Mesothelial cell of epicardium (in vitro differentiated cells): ENCODE measurements around the gene YIPF1. TPM values are rescaled to one million over a fixed set of nuclear protein-coding genes. Genes with fewer than 3 reads are reported as not detected.

ENCODE experiments used
- DNase-seq, 2 experiments: peaks; one replicate each; pipeline ENCODE4 v3.0.0; 2021; ENCODE audit warnings: low spot score in 2 of 2; ENCODE audit not compliant: unreplicated experiment in 2 of 2
- H3K27ac Mint-ChIP-seq: 2 replicates; pipeline ENCODE4 v1.8.0; 2021; ENCODE audit warnings: mixed read lengths
- H3K27me3 Mint-ChIP-seq: 2 replicates; pipeline ENCODE4 v1.8.0; 2021; ENCODE audit warnings: low read depth, mixed read lengths
- H3K36me3 Mint-ChIP-seq: 2 replicates; pipeline ENCODE4 v1.8.0; 2021; ENCODE audit warnings: mixed read lengths
- H3K4me1 Mint-ChIP-seq: 2 replicates; pipeline ENCODE4 v1.8.0; 2021; ENCODE audit warnings: mixed read lengths
- H3K4me3 Mint-ChIP-seq: 2 replicates; pipeline ENCODE4 v1.8.0; 2021; ENCODE audit warnings: mild to moderate bottlenecking, moderate library complexity, mixed read lengths
- H3K9me3 Mint-ChIP-seq: 2 replicates; pipeline ENCODE4 v1.8.0; 2021; ENCODE audit warnings: mixed read lengths
- CTCF ChIP-seq: fragments of 200-600 bp; sonication (generic); IDR thresholded peaks from one replicate; pipeline ENCODE4 v1.5.0; 2021; ENCODE audit warnings: antibody characterized with exemption; ENCODE audit not compliant: unreplicated experiment
- total RNA-seq: library from RNA; stranded (reverse); gene quantifications from 3 replicates; pipeline ENCODE4 v1.2.1, GENCODE V29; 2021

The YIPF1 gene
- 29.1 to 30.9 TPM (median 30.2 TPM) in 3 replicates for total RNA-seq

GRCh38 chr1:53889304-53890298 is at the start of gene YIPF1:
TSS of gene YIPF1 (minus strand) at chr1:53889797. CDS start at chr1:53888937, 860 bp downstream.
- Mint-ChIP-seq H3K27ac (peak within 1 kb of the TSS; percentile 92), H3K36me3 (no peaks in the 10 kb centered on the region), H3K27me3 (no peaks in the 10 kb centered on the region), H3K4me1 (peaks cover 10% of the 10 kb centered on the region), H3K4me3 (peak within 1 kb of the TSS; percentile 95), H3K9me3 (no peaks in the 10 kb centered on the region)
- TF ChIP-seq CTCF = no peak
- peak; percentile 67 to 80 for DNase-seq

- H3K9me3 Mint-ChIP-seq = peaks cover 16% of the 10 kb centered on the region
- H3K27ac Mint-ChIP-seq = no peak overlapping the region
- peaks cover 2% of the 10 kb centered on the region for H3K4me1 Mint-ChIP-seq
- no peak for TF ChIP-seq CTCF
- no peak overlapping the region for H3K4me3 Mint-ChIP-seq
- DNase-seq = no peak
- no peaks in the 10 kb centered on the region for H3K27me3 Mint-ChIP-seq
- H3K36me3 Mint-ChIP-seq = peaks cover 43% of the 10 kb centered on the region
Observed at GRCh38 chr1:53938136-53938830, 48.7 kb upstream of the YIPF1 start.

GRCh38 chr1:53936430-53936829 is 46.8 kb upstream of the YIPF1 start:
- Mint-ChIP-seq H3K4me3 (no peak overlapping the region), H3K36me3 (peaks cover 55% of the 10 kb centered on the region), H3K27ac (no peak overlapping the region), H3K4me1 (peaks cover 2% of the 10 kb centered on the region), H3K27me3 (no peaks in the 10 kb centered on the region), H3K9me3 (peaks cover 18% of the 10 kb centered on the region)
- no peak for TF ChIP-seq CTCF
- DNase-seq = no peak

- Mint-ChIP-seq H3K36me3 (peaks cover 58% of the 10 kb centered on the region), H3K27ac (no peak overlapping the region), H3K27me3 (no peaks in the 10 kb centered on the region), H3K9me3 (peaks cover 23% of the 10 kb centered on the region), H3K4me3 (no peak overlapping the region), H3K4me1 (peaks cover 2% of the 10 kb centered on the region)
- no peak for DNase-seq
- TF ChIP-seq CTCF = no peak
Observed at GRCh38 chr1:53934170-53934765, 44.7 kb upstream of the YIPF1 start.

- TF ChIP-seq CTCF = no peak
- peaks cover 20% of the 10 kb centered on the region for H3K9me3 Mint-ChIP-seq
- H3K4me1 Mint-ChIP-seq = peaks cover 7% of the 10 kb centered on the region
- no peaks in the 10 kb centered on the region for H3K27me3 Mint-ChIP-seq
- H3K27ac Mint-ChIP-seq = no peak overlapping the region
- no peak overlapping the region for H3K4me3 Mint-ChIP-seq
- H3K36me3 Mint-ChIP-seq = peaks cover 59% of the 10 kb centered on the region
- DNase-seq = no peak
Observed at GRCh38 chr1:53931523-53931922, 41.9 kb upstream of the YIPF1 start.
